ENCODE results near the gene MRGPRX4.
"Not testable (repeated sequence)": the region's sequence is repeated elsewhere in the genome, so short reads cannot be mapped to it uniquely, and the experiment has no call there.

The MRGPRX4 gene

DNA sequence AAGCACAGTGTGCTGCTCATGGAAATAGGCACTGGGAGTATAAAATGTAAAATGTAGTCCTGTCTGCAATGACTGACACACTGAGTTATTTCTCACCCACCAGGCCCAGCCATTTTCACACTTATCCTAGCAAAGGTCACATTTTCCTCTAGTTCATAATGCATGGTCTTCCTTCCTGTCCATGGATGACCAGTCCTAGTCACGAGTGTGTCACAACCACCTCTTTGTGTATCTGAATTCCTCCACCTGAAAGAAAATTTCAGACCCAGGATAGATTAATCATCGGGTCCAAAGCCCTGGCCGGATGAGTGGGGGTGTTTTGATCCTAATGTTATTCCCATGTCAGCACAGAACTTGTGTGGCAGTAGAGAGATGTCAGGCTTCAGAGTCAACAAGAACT is at the start of gene MRGPRX4:
TSS of gene MRGPRX4 (plus strand) at position 172 of the 400 bp plus-strand sequence. CDS start 420 bp downstream, outside the sequence.
- DNase-seq (ENCODE audit: low read depth): no peak

DNA sequence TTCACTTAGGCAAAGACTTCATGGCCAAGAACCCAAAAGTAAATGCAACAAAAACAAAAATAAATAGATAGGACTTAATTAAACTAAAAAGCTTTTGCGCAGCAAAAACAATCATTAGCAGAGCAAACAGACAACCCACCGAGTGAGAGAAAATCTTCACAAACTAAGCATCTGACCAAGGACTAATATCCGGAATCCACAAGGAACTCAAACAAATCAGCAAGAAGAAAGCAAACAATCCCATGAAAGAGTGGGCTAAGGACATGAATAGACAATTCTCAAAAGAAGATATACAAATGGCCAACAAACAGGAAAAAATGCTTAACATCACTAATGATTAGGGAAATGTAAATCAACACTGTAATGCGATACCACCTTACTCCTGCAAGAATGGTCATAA is 41.5 kb upstream of the MRGPRX4 start:
- not testable (repeated sequence) for DNase-seq (ENCODE audit: low read depth)

DNA sequence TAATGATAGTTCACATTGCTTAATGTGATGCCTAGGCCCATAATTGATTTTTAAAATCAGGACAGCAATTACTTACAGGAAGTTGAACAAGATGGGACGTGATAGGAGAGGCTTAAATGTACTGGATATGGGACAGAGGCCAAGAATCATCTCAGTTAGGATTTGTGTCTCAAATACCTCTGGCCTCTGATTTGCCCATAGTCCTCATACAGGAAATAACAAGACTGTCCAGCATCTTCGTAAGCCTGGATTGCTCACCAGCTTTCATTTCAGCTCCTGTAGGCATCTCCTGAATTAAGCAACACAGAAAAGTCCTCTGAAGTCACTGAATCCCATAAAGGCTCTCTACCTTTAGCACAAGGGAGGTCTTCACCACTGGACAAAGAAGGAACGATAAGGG is 40.3 kb upstream of the MRGPRX4 start, which contains the start of gene MRGPRX3:
TSS of gene MRGPRX3 (plus strand) at position 231 of the 400 bp plus-strand sequence. CDS start 4,632 bp downstream, outside the sequence.
- DNase-seq (ENCODE audit: low read depth): no peak

DNA sequence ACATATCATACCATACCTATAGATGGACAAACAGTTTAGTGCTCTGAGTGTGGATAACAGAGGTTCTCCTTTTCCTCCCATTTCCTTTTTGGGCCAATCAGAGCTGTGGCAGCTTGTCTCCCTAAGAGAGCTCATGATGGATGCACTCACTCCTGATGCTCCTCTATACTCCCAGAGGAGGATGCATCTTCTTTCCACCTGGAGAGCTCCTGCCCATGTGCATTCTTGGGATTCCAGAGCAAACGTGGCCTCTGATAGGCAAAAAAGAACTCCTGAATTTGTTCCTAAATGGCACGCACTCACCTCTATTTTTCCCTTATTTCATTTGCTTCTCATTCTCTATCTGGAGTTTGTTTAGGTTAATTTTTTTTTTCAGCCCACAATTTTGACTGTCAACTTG is 37.3 kb upstream of the MRGPRX4 start:
- DNase-seq (ENCODE audit: low read depth): no peak

DNA sequence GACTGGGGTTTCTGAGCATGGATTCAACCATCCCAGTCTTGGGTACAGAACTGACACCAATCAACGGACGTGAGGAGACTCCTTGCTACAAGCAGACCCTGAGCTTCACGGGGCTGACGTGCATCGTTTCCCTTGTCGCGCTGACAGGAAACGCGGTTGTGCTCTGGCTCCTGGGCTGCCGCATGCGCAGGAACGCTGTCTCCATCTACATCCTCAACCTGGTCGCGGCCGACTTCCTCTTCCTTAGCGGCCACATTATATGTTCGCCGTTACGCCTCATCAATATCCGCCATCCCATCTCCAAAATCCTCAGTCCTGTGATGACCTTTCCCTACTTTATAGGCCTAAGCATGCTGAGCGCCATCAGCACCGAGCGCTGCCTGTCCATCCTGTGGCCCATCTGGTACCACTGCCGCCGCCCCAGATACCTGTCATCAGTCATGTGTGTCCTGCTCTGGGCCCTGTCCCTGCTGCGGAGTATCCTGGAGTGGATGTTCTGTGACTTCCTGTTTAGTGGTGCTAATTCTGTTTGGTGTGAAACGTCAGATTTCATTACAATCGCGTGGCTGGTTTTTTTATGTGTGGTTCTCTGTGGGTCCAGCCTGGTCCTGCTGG is 35.3 kb upstream of the MRGPRX4 start:
- no peak for DNase-seq (ENCODE audit: low read depth)

DNA sequence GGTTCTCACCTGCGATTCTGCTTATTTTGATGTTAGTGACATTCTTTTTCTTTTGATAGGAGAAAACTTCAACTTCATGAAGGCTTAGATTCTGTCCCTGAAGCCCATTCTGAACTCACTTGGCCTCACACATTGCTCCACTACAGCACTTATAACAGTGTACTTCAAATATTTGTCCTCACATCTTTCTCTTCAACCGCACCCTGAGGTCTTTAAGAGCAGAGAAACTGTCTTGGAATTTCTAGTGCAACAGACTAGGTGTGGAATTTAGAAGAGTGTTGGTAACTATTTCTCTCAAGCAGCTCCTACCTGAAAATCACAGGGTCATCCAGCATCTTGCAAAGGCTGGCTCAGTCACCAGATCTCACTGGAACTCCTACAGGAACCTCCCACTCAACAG is 32.5 kb upstream of the MRGPRX4 start:
- no peak for DNase-seq (ENCODE audit: low read depth)

DNA sequence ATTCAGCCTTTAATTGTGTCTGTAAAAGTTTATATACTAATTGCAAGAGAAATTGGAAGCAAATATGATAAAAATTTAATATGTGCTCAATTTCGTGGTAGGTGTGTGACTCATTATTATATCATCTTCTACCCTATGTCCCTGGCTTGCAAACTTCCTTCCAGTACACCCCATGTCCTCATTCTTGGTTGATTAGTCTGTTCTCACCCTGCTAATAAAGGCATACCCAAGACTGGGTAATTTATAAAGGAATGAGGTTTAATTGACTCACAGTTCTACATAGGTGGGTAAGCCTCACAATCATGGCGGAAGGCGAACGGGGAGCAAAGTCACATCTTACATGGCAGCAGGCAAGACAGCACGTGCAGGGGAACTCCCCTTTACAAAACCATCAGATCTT is 28.4 kb upstream of the MRGPRX4 start:
- DNase-seq (ENCODE audit: low read depth): no peak

DNA sequence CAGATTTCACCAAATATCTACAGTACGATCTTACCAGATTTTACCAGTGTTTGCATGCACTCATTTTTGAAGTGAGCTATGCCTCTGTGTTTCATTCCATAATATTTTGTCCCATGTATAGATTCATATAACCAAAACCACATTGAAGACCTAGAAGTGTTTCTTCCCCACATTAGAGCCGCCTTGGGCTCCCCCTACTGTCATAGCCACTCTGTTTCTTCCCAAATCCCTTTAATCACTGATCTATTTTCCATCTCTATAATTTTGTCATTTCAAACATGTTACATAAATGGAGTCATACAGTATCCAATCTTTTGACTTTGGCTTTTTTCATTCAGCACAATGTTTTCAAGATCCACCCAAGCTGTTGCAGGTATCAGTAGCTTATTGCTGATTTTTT is 27.6 kb upstream of the MRGPRX4 start:
- DNase-seq (ENCODE audit: low read depth): no peak

DNA sequence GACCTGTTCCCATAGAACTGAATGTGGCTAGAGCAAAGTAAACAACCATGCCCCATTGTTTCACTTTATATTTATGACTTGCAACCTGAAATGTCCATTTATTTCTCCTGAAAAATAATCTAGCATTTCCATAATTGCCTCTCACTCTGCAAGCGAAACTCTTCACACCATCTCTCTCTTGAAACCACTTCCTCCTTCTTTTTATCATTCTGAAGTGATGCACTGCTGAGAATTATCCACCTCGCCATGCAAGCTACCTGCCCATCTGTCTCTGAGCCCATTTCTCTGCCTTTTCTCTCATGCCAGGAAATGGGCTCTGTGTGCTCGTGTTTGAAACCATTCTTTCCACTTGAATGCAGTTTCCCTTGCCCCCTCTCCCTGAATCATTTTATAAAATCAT is 26.8 kb upstream of the MRGPRX4 start:
- no peak for DNase-seq (ENCODE audit: low read depth)

DNA sequence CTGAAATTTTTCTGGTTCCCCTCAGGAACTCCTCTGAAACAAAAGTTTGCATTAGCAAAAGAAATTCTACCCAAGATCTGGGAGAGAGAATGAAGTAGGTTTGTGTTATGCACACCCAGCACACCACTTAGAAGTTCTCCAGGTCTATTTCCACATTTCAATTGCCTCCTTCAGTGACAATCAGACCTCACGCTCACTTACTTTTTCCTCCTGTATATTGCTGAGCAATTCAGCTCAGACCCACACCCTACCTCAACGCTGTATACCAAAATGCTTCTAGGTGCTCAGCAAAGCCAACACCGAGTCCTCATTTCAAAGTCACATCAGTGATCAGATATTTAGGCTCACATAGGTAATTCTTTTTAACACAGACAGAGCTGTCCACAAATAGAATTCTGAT is 21.1 kb upstream of the MRGPRX4 start:
- no peak for DNase-seq (ENCODE audit: low read depth)

DNA sequence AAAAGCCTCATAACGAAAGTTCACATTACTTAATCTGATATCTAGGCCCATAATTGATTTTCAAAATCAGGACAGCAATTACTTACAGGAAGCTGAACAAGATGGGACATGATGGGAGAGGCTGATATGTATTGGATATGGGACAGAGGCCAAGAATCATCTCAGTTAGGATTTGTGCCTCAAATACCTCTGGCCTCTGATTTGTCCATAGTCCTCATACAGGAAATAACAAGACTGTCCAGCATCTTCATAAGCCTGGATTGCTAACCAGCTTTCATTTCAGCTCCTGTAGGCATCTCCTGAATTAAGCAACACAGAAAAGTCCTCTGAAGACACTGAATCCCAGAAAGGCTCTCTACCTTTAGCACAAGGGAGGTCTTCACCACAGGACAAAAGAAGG is 4.3 kb upstream of the MRGPRX4 start:
- no peak for DNase-seq (ENCODE audit: low read depth)

DNA sequence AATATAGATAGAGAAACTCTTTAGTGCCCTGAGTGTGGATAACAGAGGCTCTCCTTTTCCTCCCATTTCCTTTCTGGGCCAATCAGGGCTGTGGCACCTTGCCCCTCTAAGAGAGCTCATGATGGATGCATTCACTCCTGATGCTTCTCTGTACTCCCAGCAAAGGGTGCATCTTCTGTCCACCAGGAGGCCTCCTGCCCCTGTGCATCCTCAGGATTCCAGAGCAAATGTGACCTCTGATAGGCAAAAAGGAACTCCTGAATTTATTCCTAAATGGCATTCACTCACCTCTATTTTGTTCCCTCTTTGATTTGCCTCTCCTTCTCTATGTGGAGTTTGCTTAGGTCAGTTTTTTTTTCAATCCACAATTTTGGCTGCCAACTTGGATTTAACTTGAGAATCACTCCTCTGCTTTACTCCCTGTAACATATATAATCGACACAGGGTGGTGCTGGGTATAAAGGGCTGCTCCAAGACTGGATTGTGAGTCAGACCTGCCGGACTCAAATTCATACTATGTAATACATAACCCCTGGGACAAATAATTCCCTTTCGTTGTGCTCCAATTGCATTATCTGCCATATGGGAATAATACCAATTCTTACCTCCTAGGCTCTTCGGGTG is 1.1 kb upstream of the MRGPRX4 start:
- no peak for DNase-seq (ENCODE audit: low read depth)

DNA sequence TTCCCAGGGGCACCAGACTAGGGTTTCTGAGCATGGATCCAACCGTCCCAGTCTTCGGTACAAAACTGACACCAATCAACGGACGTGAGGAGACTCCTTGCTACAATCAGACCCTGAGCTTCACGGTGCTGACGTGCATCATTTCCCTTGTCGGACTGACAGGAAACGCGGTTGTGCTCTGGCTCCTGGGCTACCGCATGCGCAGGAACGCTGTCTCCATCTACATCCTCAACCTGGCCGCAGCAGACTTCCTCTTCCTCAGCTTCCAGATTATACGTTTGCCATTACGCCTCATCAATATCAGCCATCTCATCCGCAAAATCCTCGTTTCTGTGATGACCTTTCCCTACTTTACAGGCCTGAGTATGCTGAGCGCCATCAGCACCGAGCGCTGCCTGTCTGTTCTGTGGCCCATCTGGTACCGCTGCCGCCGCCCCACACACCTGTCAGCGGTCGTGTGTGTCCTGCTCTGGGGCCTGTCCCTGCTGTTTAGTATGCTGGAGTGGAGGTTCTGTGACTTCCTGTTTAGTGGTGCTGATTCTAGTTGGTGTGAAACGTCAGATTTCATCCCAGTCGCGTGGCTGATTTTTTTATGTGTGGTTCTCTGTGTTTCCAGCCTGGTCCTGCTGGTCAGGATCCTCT is 709 bp downstream of the MRGPRX4 start:
- DNase-seq (ENCODE audit: low read depth): no peak

DNA sequence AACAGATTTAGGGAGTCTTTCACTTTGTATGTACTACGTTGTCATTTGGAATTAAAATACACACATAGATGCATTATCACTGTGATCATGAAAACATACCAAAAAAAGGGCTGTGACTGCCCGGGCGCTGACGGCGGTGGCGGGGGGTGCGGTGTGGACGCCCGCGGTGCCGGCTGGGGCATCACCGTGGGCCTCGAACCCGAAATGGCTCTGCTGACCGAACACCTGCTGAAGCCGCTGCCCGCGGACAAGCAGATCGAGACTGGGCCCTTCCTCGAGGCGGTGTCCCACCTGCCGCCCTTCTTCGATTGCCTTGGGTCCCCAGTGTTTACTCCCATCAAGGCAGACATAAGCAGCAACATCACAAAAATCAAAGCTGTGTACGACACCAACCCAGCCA is 16.2 kb downstream of the MRGPRX4 start:
- no peak for DNase-seq (ENCODE audit: low read depth)

DNA sequence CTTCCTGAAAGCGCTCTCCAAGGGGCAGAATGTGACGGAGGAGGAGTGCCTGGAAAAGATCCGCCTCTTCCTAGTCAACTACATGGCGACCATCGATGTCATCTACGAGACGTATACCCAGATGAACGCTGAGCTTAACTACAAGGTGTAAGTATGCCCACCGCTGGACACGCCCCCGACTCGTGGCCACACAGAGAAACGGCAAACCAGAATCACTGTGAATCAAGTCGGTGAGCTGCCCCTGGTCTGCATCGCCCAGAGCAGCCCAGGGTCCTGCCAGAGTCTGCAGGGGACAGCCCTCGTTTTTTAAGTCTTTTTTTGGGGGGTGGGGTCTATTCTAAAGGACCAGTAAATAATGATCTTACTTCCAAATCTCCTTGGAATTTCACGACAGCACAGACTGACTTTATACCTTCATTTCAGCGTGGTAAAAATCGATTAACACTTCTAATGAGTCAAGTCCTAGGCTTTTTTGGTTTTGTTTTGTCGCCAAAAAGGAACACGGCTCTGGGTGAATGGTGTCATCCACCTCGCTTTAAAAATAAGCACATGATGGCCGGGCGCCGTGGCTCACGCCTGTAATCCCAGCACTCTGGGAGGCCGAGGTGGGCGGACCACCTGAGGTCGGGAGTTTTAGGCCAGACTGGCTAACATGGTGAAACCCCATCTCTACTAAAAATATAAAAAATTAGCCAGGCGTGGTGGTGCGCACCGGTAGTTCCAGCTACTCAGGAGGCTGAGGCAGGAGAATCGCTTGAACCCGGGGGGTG is 17.0 kb downstream of the MRGPRX4 start:
- DNase-seq (ENCODE audit: low read depth): not testable (repeated sequence)

DNA sequence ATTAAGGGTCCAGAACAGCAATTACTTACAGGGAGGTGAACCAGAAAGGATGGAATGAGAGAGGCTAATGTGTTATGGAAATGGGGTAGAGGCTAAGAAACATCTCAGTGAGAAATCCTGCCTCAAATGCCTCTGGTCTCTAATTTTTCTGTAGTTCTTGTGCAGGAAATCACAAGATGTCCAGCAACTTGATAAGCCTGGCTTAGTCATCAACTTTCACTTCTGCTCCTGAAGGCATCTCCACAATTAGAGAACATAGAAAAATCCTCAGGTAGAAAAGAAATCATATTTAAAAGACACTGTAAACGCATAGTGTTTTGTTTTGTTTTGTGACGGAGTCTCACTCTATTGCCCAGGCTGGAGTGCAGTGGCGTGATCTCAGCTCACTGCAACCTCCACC is 18.7 kb downstream of the MRGPRX4 start:
- DNase-seq (ENCODE audit: low read depth): no peak

DNA sequence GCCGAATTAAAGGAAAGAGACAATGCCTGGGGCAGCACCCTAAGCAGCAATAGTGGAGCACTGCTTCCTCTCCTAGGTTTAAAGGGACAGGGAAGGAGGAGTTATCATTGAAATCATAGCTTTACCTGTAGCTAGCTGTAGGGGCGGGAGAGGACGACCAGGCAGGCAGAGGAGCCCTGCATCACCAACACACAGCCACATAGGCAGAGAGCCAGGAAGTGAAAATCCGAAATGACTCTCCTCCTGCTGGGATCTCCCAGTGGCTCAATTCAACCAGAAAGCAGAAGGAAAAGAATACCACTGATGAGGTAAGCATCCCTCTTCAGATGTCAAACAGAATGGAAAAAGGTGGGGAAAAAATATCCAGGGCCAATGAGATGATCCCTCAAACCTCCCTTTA is 20.4 kb downstream of the MRGPRX4 start:
- no peak for DNase-seq (ENCODE audit: low read depth)

DNA sequence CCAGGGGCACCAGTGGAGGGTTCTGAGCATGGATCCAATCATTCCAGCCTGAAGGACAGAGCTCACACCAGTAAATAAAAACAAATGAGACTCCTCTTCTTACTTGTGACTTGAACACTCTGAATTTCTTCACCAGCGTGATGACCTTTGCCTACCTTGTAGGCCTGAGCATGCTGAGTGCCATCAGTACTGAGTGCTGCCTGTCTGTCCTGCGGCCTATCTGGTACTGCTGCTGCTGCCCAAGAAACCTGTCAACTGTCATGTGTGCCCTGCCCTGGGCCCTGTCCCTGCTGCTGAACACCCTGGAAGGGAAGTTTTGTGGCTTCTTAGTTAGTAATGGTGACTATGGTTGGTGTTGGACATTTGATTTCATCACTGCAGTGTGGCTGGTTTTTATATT is 23.9 kb downstream of the MRGPRX4 start:
- no peak for DNase-seq (ENCODE audit: low read depth)

DNA sequence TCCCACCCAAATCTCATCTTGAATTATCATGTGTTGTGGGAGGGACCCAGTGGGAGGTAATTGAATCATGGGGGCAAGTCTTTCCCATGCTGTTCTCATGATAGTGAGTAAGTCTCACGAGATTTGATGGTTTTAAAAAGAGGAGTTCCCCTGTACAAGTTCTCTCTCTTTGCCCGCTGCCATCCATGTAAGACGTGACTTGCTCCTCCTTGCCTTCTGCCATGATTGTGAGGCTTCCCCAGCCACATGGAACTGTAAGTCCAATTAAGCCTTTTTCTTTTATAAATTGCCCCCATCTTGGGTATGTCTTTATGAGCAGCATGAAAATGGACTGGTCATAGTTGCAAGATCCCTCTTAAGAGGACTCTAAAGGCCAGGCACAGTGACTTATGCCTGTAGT is 25.1 kb downstream of the MRGPRX4 start:
- not testable (repeated sequence) for DNase-seq (ENCODE audit: low read depth)

DNA sequence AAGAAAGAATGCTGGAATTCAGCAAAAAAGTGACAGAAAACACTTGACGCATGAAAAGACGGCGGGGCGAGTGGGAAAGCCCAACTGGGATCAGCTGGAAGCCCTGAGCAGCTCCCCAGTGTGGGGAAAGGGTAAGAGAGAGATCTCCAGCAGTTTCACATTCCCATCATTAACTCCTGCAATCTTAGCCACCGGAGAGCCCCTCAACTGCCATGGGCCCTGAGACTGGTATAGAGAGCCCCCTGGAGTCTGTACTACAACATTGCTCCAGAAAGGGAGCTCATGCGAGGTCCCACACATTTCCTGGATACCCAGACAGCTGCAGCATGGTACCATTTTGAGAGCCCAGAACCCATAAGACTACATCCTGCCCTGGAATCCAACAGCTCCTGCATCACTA is 31.1 kb downstream of the MRGPRX4 start:
- DNase-seq (ENCODE audit: low read depth): no peak

DNA sequence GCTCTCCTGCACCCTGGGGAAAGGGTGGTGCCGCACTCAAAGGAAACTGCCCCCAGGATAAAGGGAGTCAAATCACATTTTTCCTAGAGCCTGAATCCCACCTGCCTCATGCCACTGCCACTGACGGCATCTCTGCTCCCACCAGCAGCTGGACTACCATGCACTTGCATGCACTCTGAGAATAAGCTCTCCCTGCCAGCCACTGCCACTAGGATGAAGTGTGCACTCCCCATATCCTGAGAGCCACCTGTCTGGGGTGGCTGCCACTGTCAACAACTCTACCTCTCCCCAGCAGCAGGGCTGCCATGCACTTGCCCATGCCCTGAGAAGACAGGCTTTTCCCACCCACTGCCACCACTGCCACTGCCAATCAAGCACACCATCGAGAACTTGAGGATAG is 31.6 kb downstream of the MRGPRX4 start:
- no peak for DNase-seq (ENCODE audit: low read depth)

DNA sequence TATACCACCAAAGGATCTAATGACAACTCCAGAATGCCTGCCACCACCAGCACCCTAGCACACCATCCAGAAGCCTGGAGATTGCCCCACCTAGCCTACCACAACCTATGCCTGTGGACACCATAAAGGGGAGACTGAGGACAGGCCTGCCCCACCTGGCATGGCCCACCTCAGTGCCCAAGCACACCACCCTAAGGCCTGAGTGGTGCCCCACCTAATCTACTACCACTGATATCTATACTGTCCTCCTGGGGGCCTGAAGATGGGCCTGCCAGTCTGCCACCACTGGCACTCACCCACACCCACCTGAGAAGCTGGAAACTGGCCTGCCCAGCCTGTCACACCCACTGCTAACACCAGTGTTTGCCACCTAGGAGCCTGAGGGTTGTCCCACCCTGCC is 32.1 kb downstream of the MRGPRX4 start:
- DNase-seq (ENCODE audit: low read depth): no peak

DNA sequence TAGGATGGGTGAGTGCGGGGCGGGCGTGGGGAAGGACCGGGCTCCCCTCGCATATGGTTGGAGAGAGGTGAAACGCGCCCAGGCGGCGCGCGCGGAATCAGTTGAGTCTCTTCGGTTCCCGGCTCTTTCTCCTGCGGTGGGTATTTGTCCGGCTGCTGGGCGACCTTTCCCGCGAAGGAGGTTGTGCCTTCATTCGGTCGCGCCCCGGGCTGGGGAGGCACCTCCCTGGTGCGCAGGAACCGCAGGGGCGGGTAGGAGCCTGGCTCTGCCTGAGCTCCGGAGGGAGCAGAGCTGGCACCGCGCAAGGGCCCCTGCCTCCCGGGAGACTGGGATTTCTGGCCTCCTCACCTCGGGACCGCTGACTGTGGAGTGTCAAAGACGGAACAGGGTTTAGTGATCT is 36.4 kb downstream of the MRGPRX4 start:
- DNase-seq (ENCODE audit: low read depth): no peak

Measured in activated T-helper 9 cell treated with anti-CD3 and anti-CD28 coated beads, Interleukin-2, amount 50 U/mL, for 16 hours (primary cell).